ENCODE results near the gene RNF167. TPM values are rescaled to one million over a fixed set of nuclear protein-coding genes. Genes with fewer than 3 reads are reported as not detected.

The RNF167 gene
- total and polyA plus RNA-seq, 2 of the 13 experiments (the other 11 are each of a cell fraction or from before 2014, with no cell fraction given): 44.1 to 45.4 TPM

- TF ChIP-seq TCF7 (IDR thresholded peaks at IDR 0.05; ENCODE audit: low read depth) (no peak), SNAPC4 (CRISPR knock-in tag; IDR thresholded peaks at IDR 0.05) (0 out of 2 replicates have a peak, but pooled peaks have one; percentile 7), CCAR2 (optimal IDR thresholded peaks at IDR 0.05; ENCODE audit: low read depth, low read length) (no peak), RBM39 (IDR thresholded peaks at IDR 0.05; ENCODE audit: low read depth, low read length, poor library complexity, severe bottlenecking) (no peak), CBX1 (IDR thresholded peaks at IDR 0.05; ENCODE audit: low read depth) (no peak), PHF21A (CRISPR knock-in tag; IDR thresholded peaks at IDR 0.05) (peak; percentile 66), E2F1 (CRISPR knock-in tag; IDR thresholded peaks at IDR 0.05) (no peak), RXRA (CRISPR knock-in tag; IDR thresholded peaks at IDR 0.05) (no peak; the same call in 1 of the 2 replicates), E2F2 (CRISPR knock-in tag; IDR thresholded peaks at IDR 0.05; ENCODE audit: borderline replicate concordance) (no peak), ZNF709 (CRISPR knock-in tag; IDR thresholded peaks at IDR 0.05) (no peak), KAT7 (CRISPR knock-in tag; IDR thresholded peaks at IDR 0.05; ENCODE audit: borderline replicate concordance) (no peak), ZNF367 (CRISPR knock-in tag; IDR thresholded peaks at IDR 0.05; ENCODE audit: borderline replicate concordance) (no peak), HIVEP1 (CRISPR knock-in tag; IDR thresholded peaks at IDR 0.05) (0 out of 2 replicates have a peak, but pooled peaks have one; percentile 58), NCOR1 (IDR thresholded peaks at IDR 0.05; ENCODE audit: borderline replicate concordance, low read length) (peak; percentile 49; the same call in 1 of the 2 replicates), ZKSCAN1 (IDR thresholded peaks at IDR 0.05; ENCODE audit: low read length) (no peak), CBFB (CRISPR knock-in tag; IDR thresholded peaks at IDR 0.05) (no peak), ZNF503 (CRISPR knock-in tag; IDR thresholded peaks at IDR 0.05) (no peak), FOXP4 (CRISPR knock-in tag; IDR thresholded peaks at IDR 0.05) (peak; percentile 31; the same call in 1 of the 2 replicates), ZNF737 (CRISPR knock-in tag; IDR thresholded peaks at IDR 0.05; ENCODE audit: borderline replicate concordance) (no peak), SALL1 (CRISPR knock-in tag; IDR thresholded peaks at IDR 0.05) (no peak)
These were observed 10.7 kb downstream of the RNF167 start, which contains the start of gene ENO3 (continued) for GRCh38 chr17:4950746-4951204.

Measured in HepG2 (cell line).